Breast epithelium (tissue), 4 donors: ENCODE measurements around the gene CMTM3. TPM values are rescaled to one million over a fixed set of nuclear protein-coding genes. Genes with fewer than 3 reads are reported as not detected.

Experiments used
- DNase-seq, 2 donors: peaks; one replicate each; pipeline ENCODE4 v3.0.0-alpha.2; 2019; ENCODE audit warnings: low spot score in 2 of 2
- H3K27ac ChIP-seq, 2 donors: fragments of 200-600 bp; sonication (generic) in 1 of 2; one replicate each; pipeline ENCODE4 v1.5.1; 2016 to 2019; ENCODE audit warnings: mild to moderate bottlenecking in 1 of 2
- H3K27me3 ChIP-seq, 2 donors: fragments of 200-600 bp; sonication (generic) in 1 of 2; one replicate each; pipeline versions ENCODE4 v1.5.1 to v1.6.0; 2017 to 2019; ENCODE audit warnings: control low read depth in 1 of 2, mild to moderate bottlenecking in 1 of 2
- H3K36me3 ChIP-seq: fragments of 200-600 bp; one replicate; pipeline ENCODE4 v1.5.1; 2019
- H3K4me1 ChIP-seq, 2 donors: fragments of 200-600 bp; sonication (generic); one replicate each; pipeline ENCODE4 v1.5.1; 2016 to 2019; ENCODE audit warnings: control low read depth in 1 of 2
- H3K4me3 ChIP-seq, 3 donors: fragments of 200-600 bp; sonication (generic); 1 replicate in 2 of 3; 2 replicates in 1 of 3; pipeline ENCODE4 v1.5.1; 2016 to 2019; ENCODE audit warnings: mild to moderate bottlenecking in 3 of 3, moderate library complexity in 2 of 3
- H3K9me3 ChIP-seq, 2 donors: fragments of 200-600 bp; sonication (generic) in 1 of 2; one replicate each; pipeline ENCODE4 v1.5.1; 2016 to 2019; ENCODE audit warnings: control low read depth in 1 of 2
- POLR2A ChIP-seq: fragments of 450-650 bp; IDR thresholded peaks from one replicate; pipeline ENCODE4 v1.6.1; 2016; ENCODE audit warnings: antibody characterized with exemption, mild to moderate bottlenecking, moderate library complexity
- POLR2AphosphoS5 ChIP-seq, 3 donors: sonication (generic); formaldehyde crosslinking; IDR thresholded peaks; one replicate each; pipeline ENCODE4 v1.6.1; 2017; ENCODE audit warnings: antibody characterized with exemption in 3 of 3
- intact Hi-C: fragments of 100-400 bp; cut with DNase I; formaldehyde crosslinking; loops from one replicate; pipeline ENCODE4 v1.15.1; 2023; ENCODE audit warnings: low total_unique reads
- total RNA-seq, 3 donors: library from RNA; depleted of rRNA; stranded (reverse); fragments of >200 nt; gene quantifications; one replicate each; pipeline ENCODE4 v1.1.0, GENCODE V29; 2016
- TF ChIP-seq, protein P1 (sequence below), 3 donors: fragments of 450-650 bp; IDR thresholded peaks; one replicate each; pipeline ENCODE4 v1.5.1; 2016 to 2017; ENCODE audit warnings: antibody characterized with exemption in 3 of 3, mild to moderate bottlenecking in 3 of 3, moderate library complexity in 3 of 3

The CMTM3 gene
- total RNA-seq, 3 donors from 2014 or later: 19.5 to 54.9 (median 25.2) TPM

DNA sequence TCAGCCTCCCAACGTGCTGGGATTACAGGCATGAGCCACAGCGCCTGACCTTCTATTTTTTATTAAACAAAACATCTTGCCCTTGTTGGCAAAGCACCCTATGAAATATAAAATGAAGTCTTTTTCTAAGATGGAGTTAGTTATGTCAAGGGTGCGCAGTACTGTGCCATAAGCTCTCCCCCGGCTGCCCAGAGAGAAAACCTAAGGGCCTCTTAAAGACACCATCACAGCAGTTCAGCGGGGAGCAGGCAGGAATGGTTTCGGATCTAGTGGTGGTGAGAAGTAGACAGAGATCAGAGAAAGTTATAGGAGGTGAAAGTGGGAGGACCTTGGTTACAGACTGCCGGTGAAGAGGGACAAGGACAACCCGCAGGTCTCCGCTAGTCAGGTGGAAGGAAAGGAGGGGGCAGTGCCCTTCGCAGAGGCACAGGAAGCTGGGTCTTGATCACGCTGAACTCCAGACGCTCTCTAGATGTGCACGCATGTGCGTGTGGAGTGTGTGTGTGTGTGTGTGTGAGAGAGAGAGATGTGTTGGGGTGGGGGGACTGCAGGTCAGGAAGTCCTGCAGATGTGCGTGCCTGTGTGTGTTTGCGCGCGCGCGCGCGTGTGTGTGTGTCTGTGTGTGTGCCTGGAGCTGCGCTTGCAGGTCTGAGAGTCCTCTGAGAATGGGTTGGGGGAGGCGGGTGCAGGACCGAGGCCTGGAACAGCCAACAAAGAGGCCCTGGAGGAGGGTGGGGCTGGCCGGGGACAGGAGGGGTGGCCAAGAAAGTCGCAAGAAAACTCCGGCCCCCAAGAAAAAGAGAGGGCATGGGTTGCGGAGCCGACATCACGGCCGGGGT lies 748 bp upstream of the CMTM3 start:
- Histone ChIP-seq H3K27me3 (no peaks in the 10 kb centered on the region), H3K9me3 (no peaks in the 10 kb centered on the region), H3K36me3 (no peaks in the 10 kb centered on the region), H3K27ac (peak overlapping the region; percentile 87 to 92), H3K4me3 (peak overlapping the region; percentile 76 to 91 (median 84)), H3K4me1 (peaks cover under 1 to 8% of the 10 kb centered on the region in 2 donors)
- intact Hi-C loops: no loop called here
- peak in 1 of 2 donors; percentile 50 for DNase-seq
- TF ChIP-seq POLR2A: no peak
- TF ChIP-seq, protein P1, sequence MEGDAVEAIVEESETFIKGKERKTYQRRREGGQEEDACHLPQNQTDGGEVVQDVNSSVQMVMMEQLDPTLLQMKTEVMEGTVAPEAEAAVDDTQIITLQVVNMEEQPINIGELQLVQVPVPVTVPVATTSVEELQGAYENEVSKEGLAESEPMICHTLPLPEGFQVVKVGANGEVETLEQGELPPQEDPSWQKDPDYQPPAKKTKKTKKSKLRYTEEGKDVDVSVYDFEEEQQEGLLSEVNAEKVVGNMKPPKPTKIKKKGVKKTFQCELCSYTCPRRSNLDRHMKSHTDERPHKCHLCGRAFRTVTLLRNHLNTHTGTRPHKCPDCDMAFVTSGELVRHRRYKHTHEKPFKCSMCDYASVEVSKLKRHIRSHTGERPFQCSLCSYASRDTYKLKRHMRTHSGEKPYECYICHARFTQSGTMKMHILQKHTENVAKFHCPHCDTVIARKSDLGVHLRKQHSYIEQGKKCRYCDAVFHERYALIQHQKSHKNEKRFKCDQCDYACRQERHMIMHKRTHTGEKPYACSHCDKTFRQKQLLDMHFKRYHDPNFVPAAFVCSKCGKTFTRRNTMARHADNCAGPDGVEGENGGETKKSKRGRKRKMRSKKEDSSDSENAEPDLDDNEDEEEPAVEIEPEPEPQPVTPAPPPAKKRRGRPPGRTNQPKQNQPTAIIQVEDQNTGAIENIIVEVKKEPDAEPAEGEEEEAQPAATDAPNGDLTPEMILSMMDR (IDR thresholded peaks at IDR 0.05): no peak
- TF ChIP-seq POLR2AphosphoS5 (IDR thresholded peaks at IDR 0.05): no peak

DNA sequence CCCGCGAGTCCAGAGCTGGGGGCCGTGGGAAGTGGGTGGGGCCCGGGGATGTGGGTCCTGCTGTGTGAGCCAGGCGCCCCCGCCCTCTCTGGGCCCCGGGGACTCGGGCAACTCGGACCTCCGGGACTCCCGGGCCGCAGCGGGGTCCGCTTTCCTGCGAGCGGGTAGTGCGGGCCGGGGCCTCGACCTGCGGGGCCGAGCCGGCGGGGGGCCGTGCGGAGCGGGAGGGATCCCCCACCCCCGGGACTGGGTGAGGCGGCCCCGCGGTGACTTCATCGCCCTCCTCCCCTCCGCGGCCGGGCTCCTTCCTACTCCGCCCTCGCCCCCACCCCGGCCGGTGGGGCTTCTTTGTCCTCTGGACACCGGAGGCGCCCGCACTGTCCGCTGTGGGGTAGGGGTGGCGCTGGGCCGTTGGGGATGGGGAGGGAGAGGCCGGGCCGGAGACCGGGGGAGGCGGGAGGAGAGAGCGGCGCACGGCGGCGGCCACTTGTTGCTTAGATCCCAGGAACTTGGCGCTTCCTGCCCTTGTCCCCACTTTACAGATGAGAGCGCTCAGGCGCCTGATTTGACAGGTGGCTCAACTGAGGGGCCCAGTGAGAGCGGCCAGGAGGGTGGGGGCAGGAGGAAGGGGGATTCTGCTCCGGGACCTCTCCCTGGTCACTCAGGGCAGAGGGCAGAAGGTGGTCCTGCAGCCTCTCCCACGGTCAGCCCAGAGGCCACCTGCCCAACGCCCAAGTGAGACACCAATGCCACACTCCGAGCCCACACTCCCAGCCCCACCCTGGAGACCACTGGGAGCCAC lies 874 bp downstream of the CMTM3 start:
- peaks cover 3 to 14% of the 10 kb centered on the region in 2 donors for H3K4me1 ChIP-seq
- intact Hi-C loops: loop anchor here (5.0 kb wide), 1 partner anchor 433 kb away; no protein-coding TSS in a partner anchor
- H3K27me3 ChIP-seq: no peaks in the 10 kb centered on the region
- TF ChIP-seq, protein P1 (IDR thresholded peaks at IDR 0.05): peak in 1 of 3 donors; percentile 27
- TF ChIP-seq POLR2A (no peak), POLR2AphosphoS5 (IDR thresholded peaks at IDR 0.05) (no peak)
- H3K36me3 ChIP-seq: no peaks in the 10 kb centered on the region
- peak overlapping the region; percentile 76 to 91 (median 84) for H3K4me3 ChIP-seq
- H3K9me3 ChIP-seq: no peaks in the 10 kb centered on the region
- no peak for DNase-seq
- peak overlapping the region; percentile 87 to 92 for H3K27ac ChIP-seq

DNA sequence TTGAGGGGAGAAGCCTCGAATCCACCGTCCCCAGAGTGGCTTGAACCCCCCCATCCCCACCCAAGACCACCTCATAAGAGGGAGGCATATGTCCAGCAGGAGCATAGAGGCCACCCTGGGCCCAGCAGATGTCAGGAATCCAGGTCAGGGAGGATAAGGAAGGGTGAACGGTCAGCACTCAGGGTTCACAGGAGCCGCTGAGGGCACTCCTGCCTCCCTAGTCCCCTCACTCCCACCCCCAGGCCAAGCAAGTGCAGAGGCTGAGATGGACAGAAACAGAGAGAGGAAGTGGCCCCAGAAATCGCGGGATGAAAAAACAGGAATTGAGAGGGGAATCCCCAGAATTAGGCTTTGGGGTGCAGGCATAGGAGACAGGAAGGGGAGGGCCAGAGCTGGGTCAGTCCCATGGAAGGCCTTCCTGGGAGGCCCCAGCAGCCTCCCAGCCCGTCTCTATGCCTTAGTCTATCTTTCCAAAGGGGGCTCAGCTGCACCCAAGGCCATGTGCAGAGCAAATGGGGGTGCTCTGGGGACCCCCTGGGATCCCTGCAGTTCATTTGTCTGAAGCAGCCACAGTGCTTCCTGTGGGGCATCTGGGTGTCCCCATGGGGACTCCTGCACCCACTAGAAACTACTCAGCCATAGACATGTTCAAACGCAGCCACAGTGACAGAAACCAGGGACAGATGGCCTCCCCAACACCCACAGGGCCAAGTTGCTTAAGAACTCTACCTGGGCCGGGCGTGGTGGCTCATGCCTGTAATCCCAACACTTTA lies 1.7 kb downstream of the CMTM3 start:
- H3K27me3 ChIP-seq: no peaks in the 10 kb centered on the region
- no peaks in the 10 kb centered on the region for H3K36me3 ChIP-seq
- peak overlapping the region; percentile 87 to 92 for H3K27ac ChIP-seq
- TF ChIP-seq POLR2AphosphoS5 (IDR thresholded peaks at IDR 0.05) (no peak), POLR2A (no peak)
- TF ChIP-seq, protein P1 (IDR thresholded peaks at IDR 0.05): no peak
- H3K4me3 ChIP-seq: peak overlapping the region; percentile 76 to 91 (median 84)
- intact Hi-C loops: loop anchor here (5.0 kb wide), 1 partner anchor 434 kb away; no protein-coding TSS in a partner anchor
- no peaks in the 10 kb centered on the region for H3K9me3 ChIP-seq
- no peak for DNase-seq
- H3K4me1 ChIP-seq: peaks cover 3 to 14% of the 10 kb centered on the region in 2 donors

DNA sequence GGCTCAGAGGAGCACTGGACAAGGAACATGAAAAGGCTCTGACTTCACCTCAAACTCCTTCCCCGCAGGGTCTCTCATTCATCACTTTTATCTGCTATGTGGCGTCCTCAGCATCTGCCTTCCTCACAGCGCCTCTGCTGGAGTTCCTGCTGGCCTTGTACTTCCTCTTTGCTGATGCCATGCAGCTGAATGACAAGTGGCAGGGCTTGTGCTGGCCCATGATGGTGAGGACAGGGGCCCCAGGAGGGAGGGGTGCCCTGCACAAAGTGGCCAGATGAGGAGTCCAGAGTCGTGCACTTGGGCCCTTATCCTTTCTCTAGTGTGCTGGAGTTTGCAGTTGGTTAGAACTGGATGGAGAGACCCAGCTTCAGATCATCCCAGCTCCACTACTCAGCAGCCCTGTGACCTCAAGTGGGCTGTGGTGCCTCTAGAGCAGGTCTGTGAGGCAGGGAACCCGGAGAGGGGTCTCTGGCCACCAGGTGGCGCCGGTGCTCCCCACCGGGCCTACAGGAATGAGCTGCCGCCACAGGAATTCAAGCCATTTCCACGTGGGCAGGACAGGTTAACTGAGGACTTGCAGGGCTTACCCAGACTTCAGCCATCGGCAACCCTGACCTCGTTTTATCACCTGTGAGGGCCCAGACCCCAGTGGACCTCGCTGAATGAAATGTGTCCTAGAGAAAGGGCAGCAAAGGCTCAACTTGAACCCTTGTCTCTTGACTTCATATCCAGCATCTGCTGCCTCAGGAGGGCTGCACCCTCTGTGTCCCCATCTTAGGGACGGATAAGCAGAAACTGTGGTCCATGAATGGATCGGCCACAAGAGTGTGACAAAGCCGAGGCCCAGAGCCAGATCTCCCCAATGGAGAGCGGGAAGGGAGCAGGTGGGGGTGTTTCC lies 4.0 kb downstream of the CMTM3 start:
- peaks cover 3 to 14% of the 10 kb centered on the region in 2 donors for H3K4me1 ChIP-seq
- no peaks in the 10 kb centered on the region for H3K9me3 ChIP-seq
- TF ChIP-seq, protein P1 (IDR thresholded peaks at IDR 0.05): peak; percentile 69 to 94 (median 86)
- TF ChIP-seq POLR2AphosphoS5 (IDR thresholded peaks at IDR 0.05) (peak in 2 of 3 donors; percentile 48 to 68), POLR2A (no peak)
- peak; percentile 89 to 92 for DNase-seq
- peak overlapping the region; percentile 77 to 78 for H3K27ac ChIP-seq
- peaks cover 6% of the 10 kb centered on the region for H3K36me3 ChIP-seq
- no peak overlapping the region for H3K4me3 ChIP-seq
- no peaks in the 10 kb centered on the region for H3K27me3 ChIP-seq
- intact Hi-C loops: loop anchor here (5.0 kb wide), 1 partner anchor 436 kb away; no protein-coding TSS in a partner anchor
